Naive thymus-derived CD8-positive, alpha-beta T cell (primary cell): ENCODE data around the gene YOD1. TPM values are rescaled to one million over a fixed set of nuclear protein-coding genes. Genes with fewer than 3 reads are reported as not detected.

ENCODE experiments used
- ATAC-seq, 2 donors: fragments of 150-1000 bp; cut with Tn5 transposase in 1 of 2; sonication (Bioruptor Pico), chemical (Tn5 transposase) in 1 of 2; 1 replicate in 1 of 2; 2 replicates in 1 of 2; pipeline ENCODE4 v1.10.0; 2021; ENCODE audit warnings: mild to moderate bottlenecking in 2 of 2, moderate library complexity in 2 of 2
- POLR2A ChIA-PET: fragments of 350-600 bp; sonication (Branson Sonifier 250); formaldehyde crosslinking; loops from one replicate; lab custom pipeline; 2021; ENCODE audit warnings: antibody characterized with exemption; lab: Charles Lee
- DNase-seq, 10 donors: peaks; one replicate each; pipeline versions ENCODE4 v3.0.0 to v3.0.0-alpha.2; 2020 to 2022
- H3K27ac Mint-ChIP-seq, 10 donors: one replicate each; pipeline ENCODE4 v1.8.0; 2020 to 2022; ENCODE audit warnings: mild to moderate bottlenecking in 10 of 10, mixed read lengths in 10 of 10, moderate library complexity in 4 of 10, inconsistent platforms in 1 of 10
- H3K27me3 Mint-ChIP-seq, 5 donors: one replicate each; pipeline ENCODE4 v1.8.0; 2021 to 2022; ENCODE audit warnings: mixed read lengths in 5 of 5
- H3K36me3 Mint-ChIP-seq, 3 donors: one replicate each; pipeline ENCODE4 v1.8.0; 2020 to 2022; ENCODE audit warnings: mixed read lengths in 3 of 3, mild to moderate bottlenecking in 2 of 3, inconsistent platforms in 1 of 3
- H3K4me1 Mint-ChIP-seq, 4 donors: one replicate each; pipeline ENCODE4 v1.8.0; 2021 to 2022; ENCODE audit warnings: mixed read lengths in 4 of 4
- H3K4me3 Mint-ChIP-seq, 10 donors: one replicate each; pipeline ENCODE4 v1.8.0; 2020 to 2022; ENCODE audit warnings: mild to moderate bottlenecking in 10 of 10, mixed read lengths in 10 of 10, moderate library complexity in 6 of 10, inconsistent platforms in 1 of 10
- H3K9me3 Mint-ChIP-seq, 9 donors: one replicate each; pipeline ENCODE4 v1.8.0; 2020 to 2022; ENCODE audit warnings: mixed read lengths in 9 of 9, mild to moderate bottlenecking in 3 of 9, inconsistent platforms in 1 of 9, moderate library complexity in 1 of 9
- polyA plus RNA-seq, 3 donors: library from polyadenylated mRNA; unstranded; fragments of 300-500 nt; fragmentation: Illumina TruSeq; gene quantifications; one replicate each; pipeline ENCODE4 v1.2.3, GENCODE V29; 2021
- total RNA-seq, 8 experiments: library from RNA in 2 of 8; stranded (reverse) in 2 of 8; gene quantifications; one replicate each; pipeline ENCODE4 v1.2.3 and lab custom pipeline; 2021 to 2026

The YOD1 gene
- total and polyA plus RNA-seq, 5 experiments from 2014 or later, result 0.70 to 12.0 (median 1.3) TPM

DNA sequence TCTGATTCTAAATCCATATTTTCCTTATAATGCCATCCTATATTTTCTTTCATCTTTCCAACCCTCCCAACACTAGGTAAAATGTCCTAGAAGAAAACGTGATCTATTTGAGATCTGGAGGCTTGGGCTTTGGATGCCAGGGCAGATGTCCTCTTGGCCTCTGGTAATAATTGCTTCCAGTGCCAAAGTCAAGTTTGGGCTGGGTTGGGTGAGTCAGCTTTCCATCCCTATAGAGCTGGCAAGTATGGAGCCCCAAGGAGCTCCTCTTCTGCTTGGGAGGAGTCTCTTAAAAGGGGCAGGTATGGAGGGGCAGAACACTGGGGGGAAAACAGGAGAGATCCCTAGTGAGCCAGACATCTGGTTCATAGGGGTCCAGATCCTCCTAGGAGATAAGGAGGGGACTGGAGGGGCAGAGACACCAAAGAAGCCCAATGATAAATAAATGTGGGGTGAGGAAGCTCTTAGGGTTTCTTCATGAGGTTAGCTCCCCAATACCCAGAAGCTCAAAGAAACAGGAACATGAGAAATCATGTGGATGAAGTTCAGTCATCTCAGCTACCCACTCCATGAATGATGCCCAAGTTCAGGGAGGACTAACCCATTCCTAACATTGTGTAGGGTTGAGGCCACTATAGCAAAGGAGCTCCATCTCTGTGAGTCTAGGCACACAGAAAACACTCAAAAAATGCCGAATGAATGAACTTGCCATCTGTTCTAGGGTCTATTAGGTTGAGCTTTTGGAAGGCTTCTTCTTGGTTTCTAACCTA is 21.9 kb downstream of the YOD1 start:
- DNase-seq (no peak), ATAC-seq (no peak)
- H3K4me3 Mint-ChIP-seq, result no peak overlapping the region
- no peak overlapping the region for H3K27ac Mint-ChIP-seq
- POLR2A ChIA-PET, result no interaction called here
- no peaks in the 10 kb centered on the region for H3K9me3 Mint-ChIP-seq
- peaks cover 28 to 53% (median 36%) of the 10 kb centered on the region in 5 donors for H3K27me3 Mint-ChIP-seq
- H3K4me1 Mint-ChIP-seq, result no peaks in the 10 kb centered on the region
- H3K36me3 Mint-ChIP-seq, result no peaks in the 10 kb centered on the region

DNA sequence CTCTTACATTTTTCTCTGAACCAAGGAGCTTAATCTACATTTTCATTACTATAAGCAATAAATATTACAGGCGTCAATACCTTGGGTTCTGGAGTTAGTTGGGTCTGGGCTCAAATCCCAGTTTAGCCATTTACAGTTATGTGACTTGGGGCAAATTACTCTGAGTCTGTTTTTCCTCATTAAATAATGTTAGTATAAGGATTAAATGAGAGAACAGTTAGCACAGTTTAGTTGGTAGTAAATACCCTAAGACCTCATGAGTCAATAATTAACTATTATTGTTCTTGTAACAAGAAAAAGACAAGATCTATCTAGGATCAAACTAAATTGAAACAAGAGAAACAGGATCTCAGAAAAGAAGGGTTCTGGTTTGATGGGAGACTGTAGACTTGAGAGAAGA is 23.1 kb downstream of the YOD1 start:
- Mint-ChIP-seq H3K27me3 (peaks cover 24 to 53% (median 34%) of the 10 kb centered on the region in 5 donors), H3K36me3 (no peaks in the 10 kb centered on the region), H3K9me3 (no peaks in the 10 kb centered on the region), H3K27ac (no peak overlapping the region), H3K4me3 (no peak overlapping the region), H3K4me1 (no peaks in the 10 kb centered on the region)
- POLR2A ChIA-PET, result no interaction called here
- ATAC-seq, result no peak
- no peak for DNase-seq

DNA sequence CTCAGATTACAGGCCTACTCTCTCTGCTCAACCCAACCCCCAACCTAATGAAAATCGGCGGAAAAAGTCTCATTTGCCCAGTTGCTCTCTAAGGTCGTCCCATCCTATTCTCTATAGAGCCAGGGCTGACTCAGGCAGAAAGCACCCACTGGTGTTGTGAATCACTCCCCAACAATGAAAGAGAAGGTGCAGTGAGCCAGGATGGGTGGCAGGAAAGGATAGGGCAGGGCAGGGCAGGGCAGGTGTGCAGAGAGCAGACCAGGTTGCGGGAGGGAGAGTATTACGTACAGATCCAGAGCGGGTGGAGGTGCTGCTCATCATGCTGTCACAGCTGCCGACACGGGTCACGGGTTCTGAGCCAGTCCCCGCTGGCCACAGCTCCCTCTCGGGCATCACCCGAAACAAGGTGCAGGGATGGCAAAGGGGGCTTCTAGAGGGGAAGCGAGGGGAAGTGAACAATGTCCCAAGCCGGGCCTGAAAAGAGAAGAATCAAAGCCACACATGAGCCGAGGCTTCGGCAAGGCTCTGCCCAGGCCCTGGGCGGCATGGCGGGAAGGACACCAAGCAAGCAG is 23.7 kb downstream of the YOD1 start:
- no peaks in the 10 kb centered on the region for H3K36me3 Mint-ChIP-seq
- H3K4me3 Mint-ChIP-seq, result no peak overlapping the region
- H3K4me1 Mint-ChIP-seq, result no peaks in the 10 kb centered on the region
- DNase-seq, result no peak
- no peak overlapping the region for H3K27ac Mint-ChIP-seq
- ATAC-seq, result no peak
- H3K27me3 Mint-ChIP-seq, result peaks cover 24 to 49% (median 33%) of the 10 kb centered on the region in 5 donors
- POLR2A ChIA-PET, result no interaction called here
- no peaks in the 10 kb centered on the region for H3K9me3 Mint-ChIP-seq

DNA sequence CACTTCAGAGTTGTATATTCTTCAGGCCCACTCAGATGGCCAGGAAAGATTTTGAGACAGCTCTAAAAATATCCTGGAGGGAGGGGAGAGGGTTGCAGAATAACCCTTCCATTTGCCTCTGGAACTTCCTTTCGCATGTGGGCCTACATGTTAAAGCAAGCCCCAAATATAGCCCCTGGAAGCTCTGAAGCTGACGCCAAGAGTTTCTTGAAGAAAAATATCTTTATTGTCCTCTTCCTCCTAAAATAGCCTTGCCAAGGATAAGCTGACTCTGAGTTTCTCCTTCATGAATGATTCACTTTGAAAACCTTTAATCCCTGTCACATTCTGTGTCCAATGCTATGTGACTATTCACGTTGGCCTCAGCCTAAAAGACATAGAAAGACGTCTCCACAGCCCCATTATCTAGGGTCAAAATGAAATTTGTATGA is 24.9 kb downstream of the YOD1 start:
- POLR2A ChIA-PET, result no interaction called here
- H3K4me3 Mint-ChIP-seq, result no peak overlapping the region
- H3K27ac Mint-ChIP-seq, result no peak overlapping the region
- H3K9me3 Mint-ChIP-seq, result no peaks in the 10 kb centered on the region
- ATAC-seq (no peak), DNase-seq (no peak)
- H3K27me3 Mint-ChIP-seq, result peaks cover 18 to 37% (median 23%) of the 10 kb centered on the region in 5 donors
- no peaks in the 10 kb centered on the region for H3K4me1 Mint-ChIP-seq
- H3K36me3 Mint-ChIP-seq, result no peaks in the 10 kb centered on the region

DNA sequence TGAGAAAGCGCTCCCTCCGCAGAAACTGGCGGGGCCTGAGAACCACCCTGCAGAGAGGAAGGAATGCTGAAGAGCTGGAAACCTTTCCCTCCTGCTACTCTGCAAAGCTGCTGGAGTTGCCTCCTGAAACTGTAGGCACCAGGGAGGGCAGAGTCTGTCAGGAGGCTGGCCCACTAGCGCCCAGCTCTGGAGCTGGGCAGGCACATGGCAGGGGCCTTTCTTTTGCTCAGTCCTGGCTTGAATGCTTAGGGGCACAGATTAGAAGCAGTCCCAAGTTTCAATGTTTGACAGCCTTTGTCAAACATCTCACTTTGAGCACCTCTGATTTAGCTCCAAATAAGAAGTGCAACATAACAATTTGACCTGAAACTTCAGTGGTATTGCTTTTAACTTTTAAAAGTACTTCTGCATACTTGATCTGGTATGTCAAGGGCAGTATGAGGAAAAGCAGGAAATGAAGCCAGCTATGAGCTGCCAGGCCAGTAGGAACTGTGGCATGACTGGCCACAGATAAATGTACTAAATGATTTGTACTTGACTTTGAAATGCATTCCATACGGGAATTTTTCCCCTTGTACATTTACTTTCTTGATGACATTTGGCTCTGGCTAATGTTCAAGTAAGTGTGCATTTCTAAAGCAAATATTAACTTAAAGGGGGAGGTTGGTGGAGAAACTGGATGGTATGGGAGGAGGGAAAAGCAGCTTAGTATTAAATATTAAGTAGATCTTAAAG is 25.7 kb downstream of the YOD1 start:
- ATAC-seq (no peak), DNase-seq (no peak)
- H3K27ac Mint-ChIP-seq, result no peak overlapping the region
- no peaks in the 10 kb centered on the region for H3K9me3 Mint-ChIP-seq
- peaks cover 16 to 29% (median 22%) of the 10 kb centered on the region in 5 donors for H3K27me3 Mint-ChIP-seq
- no peak overlapping the region for H3K4me3 Mint-ChIP-seq
- POLR2A ChIA-PET, result no interaction called here
- no peaks in the 10 kb centered on the region for H3K36me3 Mint-ChIP-seq
- H3K4me1 Mint-ChIP-seq, result peaks cover 0 to 3% (median 0%) of the 10 kb centered on the region in 4 donors

DNA sequence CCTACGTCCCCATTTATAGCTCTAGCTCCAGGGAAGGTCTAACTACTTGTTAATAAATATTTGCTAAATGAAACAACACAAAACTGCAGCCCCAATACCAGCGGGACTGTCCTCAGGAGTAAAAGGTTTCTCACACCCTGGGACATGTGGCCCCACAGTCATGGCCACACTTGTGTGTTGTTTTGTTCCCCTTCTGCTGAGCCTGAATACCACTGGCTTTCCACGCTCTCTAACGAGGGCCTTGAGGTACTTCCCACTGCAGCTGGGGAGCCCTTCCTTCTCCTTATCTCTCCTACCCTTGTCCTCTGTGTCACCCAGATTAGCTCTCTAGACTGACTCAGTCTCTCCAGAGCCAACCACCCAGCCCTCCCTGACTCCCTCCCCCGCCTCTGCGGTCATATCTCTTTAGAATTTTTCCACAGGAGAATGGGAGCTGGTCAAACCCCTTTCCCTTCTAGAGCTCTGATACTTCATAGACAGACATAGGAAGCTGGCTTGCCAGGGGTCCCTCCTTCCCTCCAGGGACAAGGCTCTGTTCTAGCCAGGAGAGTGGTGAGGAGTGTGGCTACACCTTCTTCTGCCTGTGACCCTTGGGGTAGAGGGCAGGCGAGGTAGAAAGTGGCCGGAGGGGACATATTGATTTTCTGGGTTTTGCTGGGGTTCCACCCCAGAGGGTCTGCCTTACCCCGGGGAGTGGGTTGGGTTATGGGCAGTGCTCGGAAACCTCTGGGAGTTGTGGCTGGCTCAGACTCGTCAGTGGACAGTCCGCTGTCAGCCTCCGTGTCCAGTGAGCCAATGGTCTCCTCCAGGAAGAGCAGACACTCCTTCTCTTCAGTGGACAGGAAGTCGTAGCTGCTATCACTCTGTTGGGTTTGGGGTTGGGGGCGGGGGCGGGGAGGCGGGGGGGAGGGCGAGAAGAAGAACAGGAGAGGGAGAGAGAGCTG is 26.5 kb downstream of the YOD1 start:
- Mint-ChIP-seq H3K4me3 (no peak overlapping the region), H3K9me3 (no peaks in the 10 kb centered on the region), H3K27me3 (peaks cover 14 to 24% (median 16%) of the 10 kb centered on the region in 5 donors), H3K27ac (no peak overlapping the region), H3K4me1 (peaks cover 0 to 3% (median 0%) of the 10 kb centered on the region in 4 donors), H3K36me3 (no peaks in the 10 kb centered on the region)
- POLR2A ChIA-PET, result interaction anchor here (0.6 kb wide), 1 partner anchor 163 kb away, joined by 3 read pairs; no protein-coding TSS in a partner anchor
- DNase-seq (no peak), ATAC-seq (no peak)

DNA sequence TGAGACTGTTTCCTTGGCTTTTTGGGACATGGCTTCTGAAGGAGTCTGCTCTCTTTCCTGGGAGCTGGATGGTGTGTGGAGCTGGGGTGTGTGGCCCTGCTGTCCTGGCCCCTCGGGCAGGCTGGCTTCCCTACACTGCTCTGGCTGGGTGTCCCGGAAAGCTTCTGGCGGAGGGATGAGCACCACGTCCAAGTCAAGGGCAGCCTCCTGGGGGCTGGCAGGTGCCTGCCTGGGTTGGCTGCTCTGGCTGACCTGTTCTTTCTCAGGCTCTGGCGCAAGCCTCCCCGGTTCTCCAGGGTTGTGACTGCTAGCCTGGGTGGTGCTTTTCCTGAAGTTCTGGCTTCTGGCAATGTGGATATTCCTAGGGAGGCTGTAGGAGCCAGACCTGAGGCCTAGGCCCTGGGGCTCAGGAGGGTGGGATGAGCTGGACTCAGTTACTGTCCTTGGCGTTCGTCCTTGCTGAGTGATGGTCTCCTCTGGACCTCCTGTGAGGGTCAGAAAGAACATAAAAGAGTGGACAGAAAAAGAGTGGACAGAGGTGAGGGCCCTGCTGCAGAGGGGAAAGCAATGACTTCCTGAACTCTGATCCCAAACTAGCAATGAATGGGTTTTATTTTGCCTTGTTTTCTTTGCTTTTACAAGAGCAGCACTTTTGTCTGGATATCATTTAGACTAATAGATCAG is 27.9 kb downstream of the YOD1 start:
- peaks cover 0 to 3% (median 0%) of the 10 kb centered on the region in 4 donors for H3K4me1 Mint-ChIP-seq
- H3K4me3 Mint-ChIP-seq, result no peak overlapping the region
- ATAC-seq (no peak), DNase-seq (no peak)
- no peak overlapping the region for H3K27ac Mint-ChIP-seq
- POLR2A ChIA-PET, result no interaction called here
- peaks cover 13 to 21% (median 13%) of the 10 kb centered on the region in 5 donors for H3K27me3 Mint-ChIP-seq
- no peaks in the 10 kb centered on the region for H3K36me3 Mint-ChIP-seq
- no peaks in the 10 kb centered on the region for H3K9me3 Mint-ChIP-seq

DNA sequence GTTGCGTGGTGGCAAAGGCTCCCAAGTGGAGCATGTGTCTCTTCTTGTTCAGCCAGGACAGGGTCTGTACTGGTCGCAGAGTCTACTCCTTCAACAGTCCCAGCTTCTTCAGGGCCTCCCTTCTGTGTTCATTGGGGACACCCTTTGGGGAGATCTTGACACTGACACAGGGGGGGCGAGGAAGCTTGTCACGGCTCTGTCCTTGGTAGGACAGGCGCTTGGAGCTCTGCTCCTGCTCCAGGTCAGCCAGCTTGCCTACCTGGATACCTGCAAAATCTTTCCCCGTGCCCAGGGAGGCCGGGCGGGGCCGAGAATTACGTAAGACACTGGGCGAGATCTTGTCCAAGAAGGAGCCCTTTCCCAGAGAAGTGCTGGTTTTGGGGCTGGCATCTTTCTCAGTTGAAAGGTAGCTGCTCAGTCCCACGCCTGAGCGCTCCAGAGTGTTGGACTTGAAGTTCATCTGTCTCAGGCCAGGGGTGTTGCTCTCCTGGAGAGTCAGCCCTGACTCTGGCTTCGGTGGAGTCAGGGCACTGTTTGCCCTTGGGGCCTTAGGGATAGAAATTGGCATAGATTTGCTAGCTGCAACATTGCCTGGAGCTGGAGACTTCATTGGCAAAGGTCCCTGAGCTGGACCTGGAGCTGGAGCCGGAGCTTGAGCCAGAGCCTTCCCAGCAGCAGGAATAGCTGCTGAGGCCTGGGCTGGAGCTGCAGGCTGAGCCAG is 29.0 kb downstream of the YOD1 start:
- Mint-ChIP-seq H3K27ac (no peak overlapping the region), H3K9me3 (no peaks in the 10 kb centered on the region), H3K4me3 (no peak overlapping the region), H3K27me3 (peaks cover 8 to 17% (median 11%) of the 10 kb centered on the region in 5 donors), H3K36me3 (no peaks in the 10 kb centered on the region), H3K4me1 (peaks cover 0 to 3% (median 0%) of the 10 kb centered on the region in 4 donors)
- ATAC-seq, result no peak
- POLR2A ChIA-PET, result no interaction called here
- DNase-seq, result no peak

DNA sequence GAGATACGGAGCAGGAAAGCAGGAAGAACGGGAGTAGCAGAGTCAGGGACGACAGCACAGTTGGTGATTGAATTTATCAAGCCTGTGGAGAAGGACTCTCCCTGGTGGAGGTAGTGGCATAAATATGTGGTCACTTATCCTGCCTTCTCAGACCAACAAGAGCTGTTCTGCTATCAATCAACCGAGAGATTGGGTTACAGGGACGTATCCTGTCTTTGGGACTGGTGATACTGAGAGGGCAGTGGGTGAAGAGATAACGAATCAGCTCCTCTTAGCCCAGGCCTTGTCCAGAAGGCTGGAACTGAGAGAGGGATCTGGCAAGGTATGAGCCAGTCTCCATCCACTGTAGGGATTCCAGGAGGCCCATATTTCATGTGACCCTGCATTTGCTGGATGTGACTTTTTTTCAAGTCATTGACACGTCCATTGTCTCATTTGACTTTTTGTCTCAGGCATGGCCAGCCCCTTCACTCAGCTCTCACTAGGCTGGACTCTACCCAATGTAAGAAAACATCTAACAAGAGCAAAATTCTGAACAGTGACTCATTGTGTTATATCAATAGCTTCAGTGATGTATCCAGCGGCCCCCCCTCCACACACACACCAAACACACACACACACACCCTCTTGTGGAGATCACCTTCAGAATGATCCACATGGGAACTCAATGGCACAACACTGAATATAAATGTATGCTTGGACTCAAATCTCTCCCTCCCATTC is 29.7 kb downstream of the YOD1 start:
- peaks cover 0 to 3% (median 0%) of the 10 kb centered on the region in 4 donors for H3K4me1 Mint-ChIP-seq
- POLR2A ChIA-PET, result no interaction called here
- ATAC-seq (no peak), DNase-seq (no peak)
- H3K36me3 Mint-ChIP-seq, result no peaks in the 10 kb centered on the region
- no peak overlapping the region for H3K4me3 Mint-ChIP-seq
- peaks cover 2 to 16% (median 8%) of the 10 kb centered on the region in 5 donors for H3K27me3 Mint-ChIP-seq
- no peak overlapping the region for H3K27ac Mint-ChIP-seq
- no peaks in the 10 kb centered on the region for H3K9me3 Mint-ChIP-seq

DNA sequence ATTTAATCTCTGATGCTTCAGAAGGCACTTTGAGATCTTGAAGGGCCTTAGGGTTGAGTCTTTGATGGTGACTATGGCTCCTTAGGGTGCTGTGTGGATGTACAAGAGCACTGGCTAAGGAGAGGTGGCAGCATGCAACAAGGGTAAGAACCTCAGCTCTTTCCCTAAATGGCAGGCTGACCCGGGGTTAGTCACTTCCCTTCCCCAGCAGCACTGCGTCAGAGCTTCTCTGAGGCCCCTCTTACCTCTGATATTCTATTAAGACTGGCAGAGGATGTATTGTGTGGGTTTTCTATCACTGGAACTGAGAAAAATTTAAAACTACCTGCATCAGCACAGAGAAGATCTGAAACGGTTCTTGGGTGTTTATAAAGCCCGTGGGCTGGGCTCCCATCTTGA is 30.3 kb downstream of the YOD1 start:
- DNase-seq (no peak), ATAC-seq (no peak)
- H3K9me3 Mint-ChIP-seq, result no peaks in the 10 kb centered on the region
- peaks cover 0 to 21% (median 7%) of the 10 kb centered on the region in 5 donors for H3K27me3 Mint-ChIP-seq
- no peak overlapping the region for H3K27ac Mint-ChIP-seq
- POLR2A ChIA-PET, result no interaction called here
- peaks cover 0 to 3% (median 0%) of the 10 kb centered on the region in 4 donors for H3K4me1 Mint-ChIP-seq
- no peaks in the 10 kb centered on the region for H3K36me3 Mint-ChIP-seq
- H3K4me3 Mint-ChIP-seq, result no peak overlapping the region
